GM06990 (cell line): ENCODE measurements around the gene POLR1E.

Experiments
- DNase-seq: peaks from one replicate; pipeline ENCODE4 v3.0.0-alpha.2; 2011; ENCODE audit not compliant: insufficient read length; ENCODE audit errors: extremely low read depth
- H3K27me3 ChIP-seq: replicated peaks from 2 replicates; pipeline ENCODE4 v1.6.0; 2011; ENCODE audit warnings: low read length; ENCODE audit not compliant: control insufficient read depth, insufficient read depth
- H3K36me3 ChIP-seq: 2 replicates; pipeline ENCODE4 v1.5.1; 2011; ENCODE audit warnings: low read length; ENCODE audit not compliant: control insufficient read depth, insufficient read depth
- H3K4me3 ChIP-seq: replicated peaks from 2 replicates; pipeline ENCODE4 v1.5.1; 2011; ENCODE audit warnings: low read depth, mild to moderate bottlenecking, control low read depth, low read length
- TF ChIP-seq, protein P1 (sequence below): IDR thresholded peaks from 2 replicates; pipeline ENCODE4 v1.5.1; 2011; ENCODE audit warnings: low read length, control low read depth, mild to moderate bottlenecking, inconsistent platforms; ENCODE audit not compliant: insufficient read depth, poor library complexity, severe bottlenecking

Gene POLR1E

DNA sequence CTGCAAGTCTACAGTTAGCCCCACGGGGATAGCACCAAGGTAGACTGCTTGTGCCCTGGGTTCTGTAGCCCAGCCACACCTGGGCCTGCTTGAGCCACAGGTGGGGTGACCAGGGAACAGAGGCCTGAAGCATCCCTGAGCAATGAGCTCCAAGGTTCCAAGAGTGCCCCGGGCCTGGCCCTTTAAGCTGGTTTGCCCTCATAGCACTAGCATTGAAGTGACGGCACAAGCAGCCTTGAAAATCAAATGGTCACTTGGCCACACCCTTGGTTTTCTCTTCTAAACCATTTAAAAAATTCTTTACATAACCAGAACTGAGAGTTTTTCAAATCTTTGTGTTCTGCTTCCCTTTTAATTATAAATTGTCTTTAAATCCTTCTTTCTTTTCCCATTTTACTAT is 65.7 kb downstream of the POLR1E start:
- Histone ChIP-seq H3K27me3 (no peaks in the 10 kb centered on the region), H3K4me3 (no peak overlapping the region), H3K36me3 (no peaks in the 10 kb centered on the region)
- TF ChIP-seq, protein P1, sequence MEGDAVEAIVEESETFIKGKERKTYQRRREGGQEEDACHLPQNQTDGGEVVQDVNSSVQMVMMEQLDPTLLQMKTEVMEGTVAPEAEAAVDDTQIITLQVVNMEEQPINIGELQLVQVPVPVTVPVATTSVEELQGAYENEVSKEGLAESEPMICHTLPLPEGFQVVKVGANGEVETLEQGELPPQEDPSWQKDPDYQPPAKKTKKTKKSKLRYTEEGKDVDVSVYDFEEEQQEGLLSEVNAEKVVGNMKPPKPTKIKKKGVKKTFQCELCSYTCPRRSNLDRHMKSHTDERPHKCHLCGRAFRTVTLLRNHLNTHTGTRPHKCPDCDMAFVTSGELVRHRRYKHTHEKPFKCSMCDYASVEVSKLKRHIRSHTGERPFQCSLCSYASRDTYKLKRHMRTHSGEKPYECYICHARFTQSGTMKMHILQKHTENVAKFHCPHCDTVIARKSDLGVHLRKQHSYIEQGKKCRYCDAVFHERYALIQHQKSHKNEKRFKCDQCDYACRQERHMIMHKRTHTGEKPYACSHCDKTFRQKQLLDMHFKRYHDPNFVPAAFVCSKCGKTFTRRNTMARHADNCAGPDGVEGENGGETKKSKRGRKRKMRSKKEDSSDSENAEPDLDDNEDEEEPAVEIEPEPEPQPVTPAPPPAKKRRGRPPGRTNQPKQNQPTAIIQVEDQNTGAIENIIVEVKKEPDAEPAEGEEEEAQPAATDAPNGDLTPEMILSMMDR, result no peak
- no peak for DNase-seq

DNA sequence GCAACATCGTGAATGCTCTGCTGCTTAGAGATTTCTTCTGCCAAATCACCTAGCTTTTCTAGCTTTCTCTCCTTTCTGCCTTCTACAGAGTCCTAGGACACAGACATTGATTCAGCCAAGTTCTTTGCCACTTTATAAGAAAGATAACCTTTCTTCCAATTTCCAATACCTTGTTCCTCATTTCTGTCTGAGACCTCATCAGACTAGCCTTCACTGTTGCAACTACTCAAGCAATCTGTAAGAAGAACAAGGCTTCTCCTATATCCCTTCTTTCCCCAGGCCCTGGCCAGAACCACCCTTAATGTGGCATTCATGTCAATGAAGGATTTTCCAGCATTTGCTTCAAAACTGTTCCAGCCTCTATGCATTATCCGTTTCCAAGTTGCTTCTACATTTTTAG is 66.1 kb downstream of the POLR1E start:
- DNase-seq, result no peak
- H3K27me3 ChIP-seq, result no peaks in the 10 kb centered on the region
- no peak overlapping the region for H3K4me3 ChIP-seq
- TF ChIP-seq, protein P1, result no peak
- no peaks in the 10 kb centered on the region for H3K36me3 ChIP-seq
